Natural killer cell (primary cell): ENCODE results near the gene TM2D3. TPM values are rescaled to one million over a fixed set of nuclear protein-coding genes. Genes with fewer than 3 reads are reported as not detected.

Source experiments
- ATAC-seq, 3 donors: fragments of 150-1000 bp in 2 of 3; fragments of 200-7000 bp in 1 of 3; cut with Tn5 transposase; 1 replicate in 1 of 3; 2 replicates in 2 of 3; pipeline ENCODE4 v1.10.0; 2021; ENCODE audit warnings: mild to moderate bottlenecking in 2 of 3, moderate library complexity in 2 of 3
- DNase-seq, 2 donors: peaks; one replicate each; pipeline versions ENCODE4 v3.0.0 to v3.0.0-alpha.2; 2013 to 2021; ENCODE audit warnings: mixed read lengths in 1 of 2
- H3K27ac ChIP-seq: one replicate; pipeline ENCODE4 v1.5.1; 2013; ENCODE audit warnings: mild to moderate bottlenecking, low read length
- H3K27me3 ChIP-seq: one replicate; pipeline ENCODE4 v1.6.1; 2013; ENCODE audit warnings: low read length; ENCODE audit not compliant: control insufficient read depth, insufficient read depth
- H3K36me3 ChIP-seq: one replicate; pipeline ENCODE4 v1.6.1; 2013; ENCODE audit warnings: low read length; ENCODE audit not compliant: control insufficient read depth, insufficient read depth
- H3K4me1 ChIP-seq: one replicate; pipeline ENCODE4 v1.6.1; 2013; ENCODE audit warnings: low read length; ENCODE audit not compliant: control insufficient read depth, insufficient read depth
- H3K4me3 ChIP-seq: one replicate; pipeline ENCODE4 v1.5.1; 2013; ENCODE audit warnings: low read length
- H3K9me3 ChIP-seq: one replicate; pipeline ENCODE4 v1.6.1; 2013; ENCODE audit warnings: low read length; ENCODE audit not compliant: control insufficient read depth, insufficient read depth
- H3K27ac Mint-ChIP-seq, 2 donors: one replicate each; pipeline ENCODE4 v1.8.0; 2022; ENCODE audit warnings: mild to moderate bottlenecking in 2 of 2, mixed read lengths in 2 of 2, moderate library complexity in 1 of 2
- H3K27me3 Mint-ChIP-seq, 2 donors: one replicate each; pipeline ENCODE4 v1.8.0; 2022; ENCODE audit warnings: low read depth in 2 of 2, mixed read lengths in 2 of 2
- H3K36me3 Mint-ChIP-seq: one replicate; pipeline ENCODE4 v1.8.0; 2022; ENCODE audit warnings: mixed read lengths
- H3K4me1 Mint-ChIP-seq, 2 donors: one replicate each; pipeline ENCODE4 v1.8.0; 2022; ENCODE audit warnings: mixed read lengths in 2 of 2
- H3K4me3 Mint-ChIP-seq: one replicate; pipeline ENCODE4 v1.8.0; 2022; ENCODE audit warnings: mild to moderate bottlenecking, moderate library complexity, mixed read lengths
- H3K9me3 Mint-ChIP-seq, 2 donors: one replicate each; pipeline ENCODE4 v1.8.0; 2022; ENCODE audit warnings: mixed read lengths in 2 of 2
- CTCF ChIP-seq: fragments of 200-600 bp; IDR thresholded peaks from one replicate; pipeline ENCODE4 v1.8.0; 2022; ENCODE audit warnings: antibody characterized with exemption
- WGBS: methylation state at CpG from one replicate; pipeline ENCODE4 v1.1.7; 2013; ENCODE audit warnings: missing lambda C conversion rate; ENCODE audit not compliant: insufficient coverage; 5-methylcytosine and 5-hydroxymethylcytosine counted together
- intact Hi-C: fragments of 100-400 bp; cut with micrococcal nuclease; formaldehyde crosslinking; loops from one replicate; pipeline ENCODE4 v1.14.2; 2022
- total RNA-seq, 4 donors: library from RNA; stranded (reverse); fragments of 120-200 nt in 1 of 4; gene quantifications; one replicate each; pipeline versions ENCODE4 v1.2.3 to v1.2.4, GENCODE V29; 2013 to 2022

TM2D3 gene
- total RNA-seq, 3 donors from 2014 or later (not counting 1 experiment from before 2014, with no cell fraction given) = 59.4 to 76.4 (median 71.2) TPM

- DNase-seq (no peak), ATAC-seq (no peak)
- intact Hi-C loops = no loop called here
- peaks cover 26% of the 10 kb centered on the region for H3K36me3 Mint-ChIP-seq
- H3K4me3 ChIP-seq = no peak overlapping the region
- peaks cover 3% of the 10 kb centered on the region for H3K27me3 ChIP-seq
- no peaks in the 10 kb centered on the region for H3K36me3 ChIP-seq
- H3K9me3 ChIP-seq = peaks cover 6% of the 10 kb centered on the region
- no peak for TF ChIP-seq CTCF
- 87% methylated on average over 6 of the region's 6 CpGs for WGBS
- H3K27ac Mint-ChIP-seq = no peak overlapping the region
- no peaks in the 10 kb centered on the region for H3K4me1 ChIP-seq
- H3K27ac ChIP-seq = no peak overlapping the region
- no peaks in the 10 kb centered on the region for H3K4me1 Mint-ChIP-seq
- peaks cover 2 to 4% of the 10 kb centered on the region in 2 donors for H3K9me3 Mint-ChIP-seq
- peaks cover 35 to 74% of the 10 kb centered on the region in 2 donors for H3K27me3 Mint-ChIP-seq
- no peak overlapping the region for H3K4me3 Mint-ChIP-seq
These were observed 54.7 kb downstream of the TM2D3 start for GRCh38 chr15:101597360-101597928.

- peaks cover 2 to 4% of the 10 kb centered on the region in 2 donors for H3K9me3 Mint-ChIP-seq
- Histone ChIP-seq H3K9me3 (peaks cover 6% of the 10 kb centered on the region), H3K27me3 (peaks cover 3% of the 10 kb centered on the region), H3K27ac (no peak overlapping the region), H3K4me3 (no peak overlapping the region), H3K4me1 (no peaks in the 10 kb centered on the region), H3K36me3 (no peaks in the 10 kb centered on the region)
- no peak overlapping the region for H3K4me3 Mint-ChIP-seq
- peaks cover 26% of the 10 kb centered on the region for H3K36me3 Mint-ChIP-seq
- ATAC-seq (no peak), DNase-seq (no peak)
- WGBS = 100% methylated on average over 1 of the region's 1 CpG
- intact Hi-C loops = no loop called here
- no peak for TF ChIP-seq CTCF
- H3K27ac Mint-ChIP-seq = no peak overlapping the region
- no peaks in the 10 kb centered on the region for H3K4me1 Mint-ChIP-seq
- H3K27me3 Mint-ChIP-seq = peaks cover 35 to 74% of the 10 kb centered on the region in 2 donors
These were observed 55.5 kb downstream of the TM2D3 start for GRCh38 chr15:101596633-101597032.

Other genes with a start within 250 kb of the TM2D3 start
- 1 to 10 TPM; 1.5 to 2.4 (median 2.4) TPM for gene PCSK6, start 162.7 kb downstream of the TM2D3 start, total RNA-seq
- gene TARS3, start 72.1 kb upstream of the TM2D3 start, total RNA-seq = 10 to 100 TPM; 11.6 to 20.5 (median 12.1) TPM
- not detected for gene OR4F6, start 151.1 kb upstream of the TM2D3 start, total RNA-seq
- gene OR4F15, start 159.8 kb upstream of the TM2D3 start, total RNA-seq = not detected